Activated CD8-positive, alpha-beta memory T cell treated with anti-CD3 and anti-CD28 coated beads, Interleukin-2, amount 50 U/mL, for 4 hours (primary cell): ENCODE results near the gene PRSS22.

Experiments
- DNase-seq: peaks from one replicate; pipeline ENCODE4 v3.0.0-alpha.2; 2020

PRSS22 gene

GRCh38 chr16:2848933-2849725, 8.8 kb downstream of the PRSS22 start:
- no peak for DNase-seq

DNA sequence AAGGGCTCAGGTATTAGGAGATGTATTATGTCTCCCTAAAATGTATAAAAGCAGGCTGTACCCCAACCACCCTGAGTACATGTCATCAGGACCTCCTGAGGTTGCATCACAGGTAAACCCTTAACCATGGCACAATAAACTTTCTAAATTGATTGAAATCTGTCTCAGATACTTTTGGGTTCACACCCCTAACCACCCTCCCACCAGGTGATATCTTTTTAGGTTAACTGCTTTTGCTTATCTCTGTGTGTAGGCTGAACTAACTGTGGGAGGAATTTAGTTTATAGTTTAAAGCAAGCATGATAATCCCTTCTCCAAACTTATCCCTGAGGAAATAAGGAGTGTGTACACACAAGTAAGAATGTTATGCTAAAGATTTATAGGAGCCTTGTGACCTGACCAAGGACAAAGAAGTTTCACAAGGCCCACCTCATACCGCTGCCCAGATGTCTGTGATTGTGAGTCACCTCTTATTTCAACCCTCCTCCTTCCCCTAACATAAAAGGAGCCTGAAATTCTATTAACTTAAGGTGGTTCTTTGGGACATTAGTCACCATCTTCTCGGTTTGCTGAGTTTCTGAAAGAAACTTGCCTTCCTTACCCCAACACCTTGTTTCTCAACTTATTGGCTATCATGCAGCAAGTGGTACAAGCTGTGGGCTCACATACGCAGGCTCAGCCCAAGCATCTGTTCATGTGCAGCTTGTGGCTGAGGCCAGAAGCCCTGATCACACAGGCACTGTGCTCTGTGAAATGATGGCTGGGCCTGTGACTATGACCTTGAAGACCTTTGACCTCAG, 11.3 kb downstream of the PRSS22 start:
- no peak for DNase-seq

DNA sequence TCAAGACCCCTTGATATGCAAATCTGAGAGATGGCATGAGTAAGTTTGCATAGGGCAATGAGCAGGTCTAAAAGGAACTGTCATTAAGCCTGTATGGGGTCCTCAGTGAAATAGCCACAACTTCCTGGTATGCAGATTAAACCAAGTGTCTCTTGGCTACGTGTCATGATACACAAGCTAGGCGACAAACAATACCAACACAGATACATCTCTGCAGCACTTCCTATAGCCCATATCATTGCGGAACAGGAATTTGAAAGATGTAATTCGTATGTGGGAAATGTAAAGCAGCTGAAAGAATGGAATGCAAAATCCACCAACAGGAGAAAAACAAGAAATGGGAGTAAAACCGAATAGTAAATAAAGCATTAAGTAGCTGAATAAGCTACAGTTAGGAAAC, 12.9 kb downstream of the PRSS22 start:
- DNase-seq, result no peak

DNA sequence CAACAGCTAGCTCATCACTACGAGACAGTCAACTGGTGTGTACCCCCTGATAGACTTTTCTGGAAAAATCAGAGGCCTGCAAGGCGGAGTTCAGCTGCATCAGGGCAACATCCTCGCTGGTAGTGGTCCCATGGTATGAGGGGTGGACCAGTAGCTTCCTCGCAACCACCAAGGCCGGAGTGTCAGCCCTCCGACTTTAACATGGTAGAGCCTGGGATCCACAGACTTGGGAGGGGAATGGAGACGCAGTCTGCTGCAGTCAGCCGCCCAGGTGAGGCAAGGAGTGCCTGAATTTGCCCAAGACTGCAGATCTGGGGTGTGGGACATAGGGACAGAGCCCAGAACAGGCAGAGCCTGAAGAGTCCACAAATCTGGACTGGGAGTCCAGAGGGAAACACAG, 14.4 kb downstream of the PRSS22 start:
- DNase-seq, result no peak

DNA sequence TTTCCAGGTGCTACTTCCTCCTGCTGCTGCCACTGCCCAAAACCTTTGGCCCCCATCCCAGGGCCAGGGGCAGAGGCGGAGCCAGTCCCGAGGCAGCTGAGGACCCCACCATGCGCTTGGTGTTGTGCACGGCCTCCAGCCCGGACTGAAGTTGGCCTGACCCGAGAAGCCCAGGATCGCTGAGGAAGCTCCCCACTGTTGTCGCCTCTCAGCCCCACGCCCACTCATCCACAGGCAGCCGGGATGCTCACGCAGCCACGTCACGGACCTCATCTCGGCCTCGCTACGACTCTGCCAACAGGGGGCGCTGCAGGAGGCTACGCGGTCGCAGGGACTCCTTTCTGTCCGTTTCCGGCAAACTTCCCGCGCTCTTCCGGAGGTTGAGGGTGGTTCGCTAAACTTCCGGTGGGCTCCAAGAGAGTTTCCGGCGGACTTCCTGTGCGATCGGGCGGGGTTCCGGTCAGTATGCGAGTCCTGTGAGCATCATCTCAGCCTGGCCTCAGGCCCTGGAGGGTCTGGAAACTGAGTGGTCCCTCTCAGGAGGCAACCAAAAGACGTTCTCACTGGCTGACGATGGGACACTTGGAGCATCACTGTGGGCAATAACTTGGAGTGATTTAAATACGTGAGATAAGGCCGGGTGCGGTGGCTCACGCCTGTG, 15.5 kb downstream of the PRSS22 start:
- DNase-seq, result peak; percentile 67

DNA sequence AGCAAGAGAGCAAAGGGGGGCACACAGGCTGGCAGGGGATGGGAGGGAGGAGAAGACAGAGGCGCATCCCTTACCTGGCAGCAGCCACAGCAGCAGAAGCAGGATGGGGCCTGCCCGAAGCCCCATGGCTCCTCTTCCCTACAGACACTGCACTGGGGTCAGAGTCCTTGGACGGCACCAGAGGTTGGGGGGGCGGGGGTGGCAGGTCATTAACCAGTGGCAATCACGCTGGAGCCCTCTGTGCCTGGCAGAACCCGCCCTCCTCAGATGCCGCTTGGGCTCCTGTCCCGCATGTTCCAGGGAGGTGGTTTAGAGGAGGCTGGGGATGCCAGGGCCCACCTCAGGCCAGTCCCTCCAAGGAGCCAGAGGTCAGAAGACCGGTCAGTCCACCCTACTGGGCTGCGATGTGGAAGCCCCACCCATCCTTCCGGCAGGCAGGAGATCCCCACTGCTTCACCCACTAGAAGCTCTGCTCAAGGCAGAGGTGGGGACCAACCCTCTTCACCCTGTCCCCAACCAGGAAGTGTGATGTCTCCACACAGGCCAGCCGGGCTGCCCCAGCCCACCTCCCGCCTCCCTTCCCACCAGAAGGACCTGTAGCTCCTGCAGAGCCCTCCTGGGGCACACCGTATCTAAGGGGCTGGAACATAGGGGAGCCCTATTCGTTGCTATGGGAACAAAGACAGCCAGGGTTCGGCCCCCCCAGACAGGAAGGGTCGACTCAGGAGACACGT, 16.2 kb downstream of the PRSS22 start:
- DNase-seq, result no peak

DNA sequence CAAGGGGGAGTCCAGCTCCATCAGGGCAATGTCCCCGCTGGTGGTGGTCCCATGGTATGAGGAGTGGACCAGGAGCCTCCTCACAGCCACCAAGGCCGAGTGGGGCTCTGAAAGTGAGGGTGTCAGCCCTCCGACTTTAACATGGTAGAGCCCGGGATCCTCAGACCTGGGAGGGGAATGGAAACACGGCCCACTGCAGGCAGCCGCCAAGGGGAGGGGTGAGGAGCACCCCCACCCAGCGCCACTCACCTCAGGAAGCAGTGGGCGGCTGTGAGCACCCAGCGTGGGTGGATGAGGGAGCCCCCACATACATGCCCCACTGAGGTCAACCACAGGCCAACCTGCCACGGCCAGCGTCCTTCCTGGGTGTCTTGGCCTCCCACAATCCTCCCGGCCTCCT, 17.1 kb downstream of the PRSS22 start:
- DNase-seq, result no peak

DNA sequence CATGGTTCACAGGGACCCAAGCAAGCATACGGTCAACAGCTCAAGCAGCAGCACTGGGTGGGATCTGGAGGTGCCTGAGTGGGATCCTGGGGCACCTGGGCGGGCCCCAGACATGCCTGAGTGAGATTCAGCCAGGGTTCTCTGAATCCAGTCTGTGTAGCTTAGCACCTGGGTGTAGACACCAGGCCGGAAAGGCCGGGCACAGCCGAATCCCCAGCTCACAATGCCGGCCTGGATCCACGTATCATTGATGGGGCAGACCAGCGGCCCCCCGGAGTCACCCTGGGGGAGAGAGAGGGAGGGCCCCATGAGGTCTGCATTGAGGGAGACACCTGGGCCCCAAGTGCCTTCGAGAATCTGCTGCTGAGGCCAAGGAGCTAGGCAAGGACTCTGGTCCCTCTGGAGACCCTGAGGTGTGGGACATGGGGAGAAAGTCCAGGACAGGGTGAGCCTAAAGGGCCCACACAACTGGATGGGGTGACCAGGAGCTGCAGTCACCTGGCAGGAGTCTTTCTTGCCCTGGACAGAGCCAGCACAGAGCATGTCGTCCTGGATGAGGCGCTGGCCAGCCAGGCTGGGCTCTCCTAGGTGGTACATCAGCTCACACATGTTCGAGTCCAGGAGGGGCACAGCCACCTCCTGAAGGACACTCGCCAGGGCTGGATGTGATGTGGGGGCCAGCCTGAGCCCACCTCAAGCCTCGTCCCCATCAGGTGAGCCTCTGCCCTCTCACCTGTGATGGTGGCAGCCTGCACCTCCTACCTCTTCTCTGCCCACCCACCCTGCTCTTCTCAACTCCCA, 18.1 kb downstream of the PRSS22 start:
- DNase-seq, result no peak

DNA sequence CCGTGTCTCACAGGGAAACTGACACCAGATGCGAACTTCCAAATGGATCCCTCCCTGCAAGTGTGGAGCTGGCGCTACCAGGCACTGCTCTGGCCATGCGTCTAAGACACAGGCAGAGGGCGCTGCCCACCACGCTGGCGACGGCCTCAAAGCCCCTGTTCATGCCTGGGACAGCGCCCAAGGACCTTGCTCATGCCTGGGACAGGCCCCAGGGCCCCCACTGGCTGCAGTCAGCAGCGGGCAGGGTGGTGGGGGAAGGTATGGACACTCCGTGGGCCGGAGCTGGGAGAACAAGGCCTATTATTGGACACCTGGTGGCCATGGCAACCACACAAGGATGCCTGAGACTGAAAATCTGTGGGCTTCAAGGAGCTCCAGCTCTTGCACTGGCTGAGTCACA, 19.0 kb downstream of the PRSS22 start:
- peak; percentile 62 for DNase-seq

DNA sequence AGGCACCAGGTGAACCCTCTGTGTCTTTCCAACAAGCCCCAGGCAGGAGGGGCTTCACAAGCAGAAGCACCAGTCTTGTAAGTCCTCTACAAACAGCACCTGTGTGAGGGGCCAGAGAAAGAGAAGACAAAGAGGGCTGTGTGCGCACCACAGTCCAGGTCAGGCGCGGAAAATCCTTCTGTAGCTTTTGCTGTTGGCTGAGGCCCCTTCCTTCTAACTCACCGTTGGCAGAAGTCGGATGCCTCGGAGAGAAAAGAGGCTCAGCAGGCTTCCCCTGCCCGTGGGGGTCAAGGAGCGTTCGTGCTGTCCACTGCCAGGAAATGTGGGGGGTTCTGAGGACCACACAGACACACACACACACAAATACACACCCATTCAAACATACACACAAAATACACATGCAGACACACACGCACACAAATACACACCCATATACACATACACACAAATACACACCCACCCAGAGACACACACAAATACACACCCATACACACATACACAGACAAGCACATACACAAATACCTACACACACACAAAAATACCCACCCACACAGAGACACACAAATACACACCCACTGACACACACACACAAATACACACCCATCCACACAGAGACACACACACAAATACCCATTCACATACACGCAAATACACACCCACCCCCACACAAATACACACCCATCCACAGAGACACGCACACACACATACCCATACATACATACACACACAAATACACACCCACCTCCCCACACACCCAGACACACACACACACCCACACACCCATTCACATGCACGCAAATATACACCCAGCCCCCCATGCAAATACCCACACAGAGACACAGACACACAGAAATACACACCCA, 21.1 kb downstream of the PRSS22 start:
- DNase-seq, result no peak

DNA sequence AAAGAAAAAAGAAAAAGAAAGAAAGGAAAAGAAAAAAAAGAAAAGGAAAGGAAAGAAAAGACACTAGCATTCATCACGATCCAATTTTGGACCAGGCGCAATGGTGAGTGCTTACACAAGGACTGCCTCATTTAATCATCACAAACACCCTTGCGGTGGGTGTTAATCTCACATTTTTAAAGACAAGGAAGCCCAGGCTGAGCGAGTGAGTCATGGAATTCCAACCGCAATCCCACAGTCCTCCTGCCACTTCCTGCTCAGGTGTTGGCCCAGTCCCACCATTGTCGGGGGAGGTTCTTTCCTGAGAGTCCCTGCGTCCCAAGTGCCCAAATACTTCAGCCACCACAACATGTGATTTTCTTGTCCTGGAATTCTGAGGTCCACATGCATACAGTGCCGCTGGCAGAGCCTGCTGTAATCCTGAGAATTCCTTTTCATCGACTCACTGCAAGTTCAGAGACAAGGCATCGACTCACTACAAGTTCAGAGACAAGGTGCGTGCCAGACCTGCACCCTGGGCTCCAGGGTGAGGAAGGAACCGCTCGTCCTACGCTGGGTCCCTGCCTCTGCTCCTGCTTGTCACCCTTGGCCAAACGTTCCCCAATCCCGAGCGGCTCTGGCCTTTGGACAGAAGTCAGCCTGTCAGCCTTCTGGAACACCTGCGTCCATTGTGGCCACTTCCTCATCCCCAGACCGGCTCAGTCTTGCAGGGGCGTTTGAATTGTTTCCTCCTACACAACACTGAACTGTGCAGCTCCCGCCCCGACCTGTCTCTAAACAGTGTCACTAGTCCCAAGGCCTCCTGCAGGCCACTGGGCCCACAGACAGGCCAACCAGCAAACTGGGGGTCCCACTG, 22.1 kb downstream of the PRSS22 start:
- DNase-seq, result no peak

GRCh38 chr16:2834968-2835367, 23.0 kb downstream of the PRSS22 start:
- DNase-seq, result no peak

DNA sequence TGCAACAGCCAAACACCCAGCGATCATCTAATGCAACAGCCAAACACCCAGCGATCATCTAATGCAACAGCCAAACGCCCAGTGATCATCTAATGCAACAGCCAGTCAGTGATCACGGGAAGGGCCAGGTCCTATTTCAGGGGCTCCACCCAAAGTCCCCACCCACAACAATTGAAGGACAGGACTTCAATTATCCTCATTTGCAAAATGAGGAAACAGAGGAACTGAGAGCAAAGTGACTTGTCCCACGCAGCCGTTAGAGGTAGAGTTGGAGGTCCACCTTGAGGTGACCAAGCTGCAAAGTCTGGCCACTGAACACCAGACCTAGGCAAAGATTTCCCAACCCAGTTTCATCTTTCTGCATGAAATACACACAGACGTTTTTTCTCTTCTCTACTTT, 24.2 kb downstream of the PRSS22 start:
- no peak for DNase-seq

- DNase-seq, result no peak
Measured at GRCh38 chr16:2831203-2831602, 26.8 kb downstream of the PRSS22 start.

- no peak for DNase-seq
Measured at GRCh38 chr16:2830355-2830695, 27.6 kb downstream of the PRSS22 start.

GRCh38 chr16:2829501-2830354, 28.2 kb downstream of the PRSS22 start, which contains the start of gene ZG16B:
Gene ZG16B, plus strand, starts transcription at chr16:2830303. Its CDS starts 139 bp downstream, at chr16:2830442.
- DNase-seq, result no peak

DNA sequence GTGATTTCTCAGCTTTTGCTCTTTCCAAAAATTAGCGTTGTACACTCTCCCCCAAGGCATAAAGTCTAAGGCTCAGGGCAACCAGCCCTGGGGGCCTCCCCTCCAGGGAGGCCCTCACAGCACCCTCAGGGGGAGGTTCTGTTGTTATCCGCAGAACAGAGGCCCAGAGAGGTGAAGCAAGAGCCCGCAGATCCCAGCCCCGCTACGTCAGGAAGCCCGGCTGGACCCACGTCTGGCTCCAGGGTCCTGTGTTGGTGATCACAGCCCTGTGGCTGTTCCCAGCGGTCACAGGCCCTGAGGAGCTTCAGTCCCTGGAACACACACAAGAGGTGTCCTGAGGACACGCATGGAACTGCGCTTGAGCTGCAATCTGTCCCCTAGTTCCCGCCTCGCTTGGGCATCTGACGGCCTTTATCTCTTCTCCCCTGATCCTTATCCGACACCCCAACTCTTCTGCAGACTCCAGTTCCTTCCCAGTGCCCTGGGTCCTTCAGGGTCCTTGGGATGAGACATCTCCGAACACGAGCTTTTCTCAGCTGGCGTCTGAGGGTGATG, 29.0 kb downstream of the PRSS22 start:
- no peak for DNase-seq

DNA sequence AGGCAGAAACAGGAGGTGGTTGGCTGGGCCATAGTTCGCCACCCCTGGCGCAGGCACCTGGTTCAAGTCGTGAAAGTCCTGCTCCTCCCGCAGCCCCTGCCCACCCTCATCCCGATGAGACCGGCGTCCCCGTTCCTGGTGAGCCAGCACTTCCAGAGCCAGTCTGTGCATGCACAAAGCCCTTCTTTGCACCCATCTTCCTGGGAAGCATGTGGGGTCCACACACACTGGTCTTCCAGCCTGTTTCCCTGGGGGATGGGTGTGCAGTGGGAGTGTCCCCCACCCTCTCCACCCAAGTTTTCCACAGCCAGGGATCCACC, 29.5 kb downstream of the PRSS22 start:
- no peak for DNase-seq
